B cell (primary cell): ENCODE data around the gene MTFR2.

Source experiments
- CTCF ChIP-seq: fragments of 200-600 bp; IDR thresholded peaks from one replicate; pipeline ENCODE4 v1.8.0; 2022; ENCODE audit warnings: antibody characterized with exemption, mild to moderate bottlenecking
- EZH2 ChIP-seq: IDR thresholded peaks from 2 replicates; pipeline ENCODE4 v1.6.1; 2012; ENCODE audit warnings: borderline replicate concordance, low read depth, mild to moderate bottlenecking, moderate library complexity, low read length; ENCODE audit not compliant: insufficient read depth, poor library complexity, severe bottlenecking

GRCh38 chr6:136262940-136263339, 12.8 kb upstream of the MTFR2 start:
- TF ChIP-seq CTCF (no peak), EZH2 (no peak)
